ENCODE data around the gene OR3A3.
"Not testable (repeated sequence)": the region's sequence is repeated elsewhere in the genome, so short reads cannot be mapped to it uniquely, and the experiment has no call there.

The OR3A3 gene

GRCh38 chr17:3411070-3411469 lies at the start of gene OR3A3:
Gene OR3A3 (plus strand): TSS chr17:3411370.
- no peak for DNase-seq

DNA sequence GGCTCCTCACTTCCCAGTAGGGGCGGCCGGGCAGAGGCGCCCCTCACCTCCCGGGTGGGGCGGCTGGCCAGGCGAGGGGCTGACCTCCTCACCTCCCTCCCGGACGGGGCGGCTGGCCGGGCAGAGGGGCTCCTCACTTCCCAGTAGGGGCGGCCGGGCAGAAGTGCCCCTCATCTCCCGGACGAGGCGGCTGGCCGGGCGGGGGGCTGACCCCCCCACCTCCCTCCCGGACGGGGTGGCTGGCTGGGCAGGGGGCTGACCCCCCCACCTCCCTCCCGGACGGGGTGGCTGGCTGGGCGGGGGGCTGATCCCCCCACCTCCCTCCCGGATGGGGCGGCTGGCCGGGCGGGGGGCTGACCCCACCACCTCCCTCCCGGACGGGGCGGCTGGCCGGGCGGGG lies 40.0 kb upstream of the OR3A3 start:
- DNase-seq, result not testable (repeated sequence)

DNA sequence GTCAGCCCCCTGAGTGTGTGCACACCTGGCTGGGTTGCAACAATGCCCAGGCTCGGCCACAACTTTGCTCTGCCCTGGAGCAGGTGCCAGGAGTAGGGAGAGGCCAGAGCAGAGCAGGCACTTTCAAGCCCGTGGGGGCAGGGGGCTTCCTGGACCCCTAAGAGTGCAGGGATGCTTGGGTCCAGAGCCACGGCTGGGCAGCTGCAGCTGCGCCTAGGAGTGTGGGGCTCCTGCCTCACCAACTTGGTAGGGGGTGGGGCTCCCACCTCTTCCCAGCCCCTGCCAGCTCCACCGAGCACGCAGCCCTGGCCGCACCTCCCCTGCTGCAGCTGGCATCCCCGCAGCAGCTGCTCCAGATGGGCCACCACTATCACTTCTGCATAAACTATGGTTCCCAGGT lies 32.8 kb upstream of the OR3A3 start:
- DNase-seq, result no peak

DNA sequence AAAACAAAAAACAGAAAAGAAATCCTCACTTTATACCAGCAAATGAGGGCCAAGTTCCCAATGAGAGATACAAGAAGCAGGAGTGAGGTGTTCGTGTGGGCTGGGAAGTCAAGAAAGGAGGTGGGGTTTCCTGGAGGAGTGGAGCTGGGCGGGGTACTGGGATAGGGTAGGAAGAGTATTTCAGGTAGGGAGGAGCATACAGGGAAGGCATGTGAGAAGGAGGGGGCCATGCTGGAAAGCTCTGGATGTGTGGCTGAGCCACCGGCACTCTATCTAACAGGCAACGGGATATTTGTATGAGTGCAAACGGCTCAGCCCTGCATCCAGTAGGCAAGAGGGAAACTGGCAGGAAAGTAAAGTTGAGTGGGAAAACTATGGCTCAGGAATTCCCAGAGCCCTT lies 29.2 kb upstream of the OR3A3 start:
- no peak for DNase-seq

- DNase-seq, result no peak
Observed at GRCh38 chr17:3385869-3386816, 25.0 kb upstream of the OR3A3 start, which contains the start of gene OR3A2. Gene OR3A2 (minus strand): TSS chr17:3386308.

- DNase-seq, result no peak
Observed at GRCh38 chr17:3389791-3390190, 21.4 kb upstream of the OR3A3 start.

GRCh38 chr17:3397801-3398200 lies 13.4 kb upstream of the OR3A3 start:
- not testable (repeated sequence) for DNase-seq

DNA sequence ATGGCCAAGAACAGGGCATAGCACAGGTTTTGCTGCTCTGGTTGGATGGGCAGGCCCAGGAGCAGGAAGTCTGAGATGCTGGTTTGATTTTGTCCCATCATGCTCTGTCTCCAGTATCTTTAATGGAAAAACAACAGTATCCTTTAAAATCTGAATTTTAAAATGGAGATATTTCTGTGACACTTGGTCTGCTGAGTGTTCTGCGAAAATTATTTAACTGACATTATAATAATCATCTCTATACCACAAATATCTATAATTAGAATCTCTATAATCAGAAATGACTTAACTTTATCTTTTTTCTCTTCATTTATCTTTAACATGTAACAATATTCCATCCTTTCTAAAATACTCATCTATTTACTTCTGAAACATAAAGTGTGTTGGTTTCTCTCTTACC lies 12.9 kb upstream of the OR3A3 start, which contains the start of gene OR1E1:
Gene OR1E1 (minus strand): TSS at position 101 of the 400 bp plus-strand sequence. CDS start 0 bp downstream, at position 101.
- no peak for DNase-seq

DNA sequence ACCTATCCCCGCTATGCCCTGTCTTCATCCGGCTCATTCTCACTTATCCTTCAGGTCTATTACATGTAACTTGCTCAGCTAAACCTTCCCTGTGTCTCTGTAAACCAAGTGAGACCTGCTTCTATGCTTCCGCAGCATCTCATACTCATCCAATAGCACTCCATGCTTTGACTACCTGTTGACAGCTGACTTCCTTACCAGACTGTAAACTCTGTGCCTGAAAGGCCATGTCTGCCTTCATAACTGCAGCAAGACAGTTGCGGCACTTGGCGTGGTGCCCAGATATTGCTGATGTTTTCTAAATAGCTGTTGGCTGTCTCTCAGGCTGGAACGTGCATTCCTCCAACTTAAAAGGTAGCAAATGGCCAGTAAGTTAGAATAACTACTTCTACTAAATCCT lies 11.1 kb upstream of the OR3A3 start:
- DNase-seq, result no peak

DNA sequence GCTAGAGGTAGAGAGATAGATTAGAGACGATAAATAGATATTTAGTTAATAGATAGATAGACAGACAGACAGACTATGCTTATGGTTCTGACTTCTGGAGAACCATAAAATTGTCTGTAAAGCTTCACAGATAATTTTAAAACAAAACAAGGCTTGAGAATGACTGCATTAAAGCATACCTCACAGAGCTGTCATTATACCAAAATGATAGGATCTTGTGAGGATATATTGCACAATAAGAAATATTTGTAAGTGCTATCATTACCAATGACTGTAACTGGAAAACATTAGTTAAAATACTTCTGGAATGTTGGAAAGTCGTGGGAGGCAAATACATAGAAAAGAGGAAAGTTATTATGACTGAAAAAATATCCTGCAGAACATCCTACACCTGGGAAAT lies 9.4 kb upstream of the OR3A3 start:
- DNase-seq, result no peak

DNA sequence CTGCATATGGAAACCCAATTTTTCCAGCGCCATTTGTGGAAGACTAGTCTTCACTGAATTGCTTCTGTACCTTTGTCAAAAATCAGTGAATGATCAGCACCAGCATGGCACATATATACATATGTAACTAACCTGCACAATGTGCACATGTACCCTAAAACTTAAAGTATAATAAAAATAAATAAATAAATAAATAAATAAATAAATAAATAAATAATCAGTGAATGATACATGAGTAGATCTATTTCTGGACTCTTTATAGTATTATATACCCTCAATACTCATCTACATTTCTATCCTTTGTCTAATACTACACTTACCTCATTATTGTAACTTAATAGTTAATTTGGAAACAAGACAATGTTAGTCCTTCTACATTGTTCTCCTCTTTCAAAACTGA lies 7.3 kb upstream of the OR3A3 start:
- not testable (repeated sequence) for DNase-seq

GRCh38 chr17:3412216-3412615 lies 1.0 kb downstream of the OR3A3 start:
- not testable (repeated sequence) for DNase-seq

- no peak for DNase-seq
Observed at GRCh38 chr17:3415610-3416009, 4.4 kb downstream of the OR3A3 start.

DNA sequence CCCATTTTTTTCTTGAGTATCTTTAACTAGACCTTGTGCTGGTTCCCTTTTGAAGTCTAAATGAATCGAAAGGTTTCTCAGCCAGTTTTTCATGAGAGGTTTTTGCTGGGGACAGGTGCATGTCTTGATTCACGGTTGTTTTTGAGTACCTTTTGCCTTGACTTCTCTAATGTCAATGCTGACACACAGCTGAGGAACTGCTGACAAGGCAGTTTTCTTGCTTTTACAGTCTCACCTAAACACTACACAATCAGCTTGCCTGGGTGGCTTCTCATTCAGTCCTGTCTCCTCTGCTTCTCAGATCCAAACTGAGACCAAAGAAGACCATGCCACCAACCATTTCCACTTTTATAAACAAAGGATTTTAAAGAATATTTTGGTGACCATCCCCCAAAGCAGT lies 7.1 kb downstream of the OR3A3 start:
- DNase-seq, result no peak

DNA sequence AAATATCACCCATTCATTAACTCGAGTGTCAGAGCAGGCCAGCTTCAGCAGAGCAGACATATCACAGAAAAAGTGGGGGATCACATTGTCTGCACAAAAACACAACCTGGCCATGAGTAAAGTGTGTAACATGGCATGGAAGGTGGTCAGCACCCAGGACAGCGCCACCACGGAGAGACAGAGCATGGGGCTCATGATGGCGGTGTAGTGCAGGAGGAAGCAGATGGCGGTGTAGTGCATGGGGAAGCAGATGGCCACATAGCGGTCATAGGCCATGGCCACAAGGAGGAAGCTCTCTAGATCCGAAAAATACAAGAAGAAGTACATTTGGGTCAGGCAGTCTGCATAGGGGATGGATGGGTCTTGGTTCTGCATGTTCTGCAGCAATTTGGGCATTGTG lies 22.0 kb downstream of the OR3A3 start:
- DNase-seq, result not testable (repeated sequence)

- DNase-seq, result no peak
Observed at GRCh38 chr17:3433741-3434140, 22.6 kb downstream of the OR3A3 start, which contains the start of gene OR1E2. Gene OR1E2 (minus strand): TSS chr17:3433841. CDS start chr17:3433841, 0 bp downstream.

DNA sequence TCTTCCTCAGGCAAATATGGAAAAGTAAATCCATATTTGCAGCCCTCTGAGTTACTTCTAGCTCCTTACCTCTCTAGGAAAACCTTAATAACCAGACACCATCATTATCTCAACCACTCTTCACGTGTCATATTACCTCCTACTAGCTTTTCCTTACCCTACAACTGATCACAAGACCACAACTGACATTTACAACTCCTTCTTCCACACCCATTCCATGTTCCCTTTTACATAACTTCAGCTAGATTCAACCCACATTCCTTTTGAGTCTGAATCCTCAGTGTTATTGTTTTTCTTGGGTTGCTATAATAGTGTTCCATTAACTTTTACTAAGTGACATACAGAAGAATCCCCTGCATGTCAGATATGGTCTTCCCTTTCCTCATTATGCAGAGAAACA lies 27.2 kb downstream of the OR3A3 start:
- no peak for DNase-seq

DNA sequence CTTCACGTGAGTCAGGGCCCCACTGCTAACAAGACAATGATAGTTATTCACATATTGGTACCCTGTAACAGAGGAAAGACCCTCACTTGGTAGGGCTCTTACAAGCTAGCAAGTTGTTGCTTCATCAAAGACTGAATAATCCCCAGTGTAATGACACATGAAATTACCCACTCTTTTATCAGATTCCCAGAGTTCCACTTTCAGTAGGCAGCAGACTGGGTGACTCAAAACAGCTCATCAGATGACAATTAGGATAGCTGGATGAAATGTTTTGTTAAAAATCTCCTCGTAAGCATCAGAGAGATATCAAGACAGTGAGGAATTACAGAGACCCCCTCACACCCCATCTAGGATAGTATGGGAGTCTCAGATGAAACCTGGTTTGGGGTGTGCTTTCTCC lies 29.3 kb downstream of the OR3A3 start:
- DNase-seq, result no peak

DNA sequence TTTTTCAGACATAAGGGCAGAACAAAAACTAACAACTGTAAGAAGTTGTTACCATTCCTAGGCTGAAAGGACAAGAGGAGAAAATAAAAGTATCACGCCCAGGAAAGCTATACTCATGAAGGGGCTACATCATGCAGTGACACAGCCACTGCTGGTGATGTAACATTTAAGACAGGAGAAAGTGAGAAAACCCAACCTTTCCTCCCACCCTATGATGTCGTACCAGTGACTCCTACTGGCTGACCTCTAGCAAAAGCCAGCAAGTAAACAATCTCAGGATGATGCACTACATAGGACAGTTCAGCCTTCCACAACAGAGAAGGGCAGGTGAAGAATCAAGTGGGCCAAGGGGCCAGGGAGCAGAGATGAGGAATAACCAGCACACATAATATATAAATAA lies 36.5 kb downstream of the OR3A3 start:
- DNase-seq, result no peak

DNA sequence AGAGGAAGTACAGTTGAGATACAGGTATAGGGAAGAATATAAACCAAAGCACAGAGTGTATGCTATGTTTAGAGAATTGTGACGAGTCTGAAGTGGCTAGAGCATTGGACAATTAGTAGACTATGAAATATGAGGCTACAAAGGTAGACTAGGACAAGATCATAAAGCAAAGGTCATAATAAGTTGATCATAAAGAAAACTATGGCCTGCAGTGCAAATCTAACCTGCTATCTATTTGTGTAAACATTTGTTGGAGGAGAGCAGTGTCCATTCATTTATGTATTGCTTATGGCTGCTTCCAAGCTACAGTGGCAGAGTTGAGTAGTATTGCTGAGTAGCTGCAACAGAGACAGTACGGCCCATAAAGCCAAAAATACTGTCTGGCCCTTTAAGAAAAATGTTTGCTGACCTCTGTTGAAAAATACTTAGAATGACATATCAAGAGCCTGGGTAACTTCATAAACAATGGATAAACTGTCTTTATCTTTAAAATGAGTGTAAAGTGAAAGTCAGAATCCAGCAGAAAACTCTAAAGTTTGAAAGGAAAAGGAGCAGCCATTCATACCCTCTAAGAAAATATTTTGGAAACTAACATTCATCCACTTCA lies 37.0 kb downstream of the OR3A3 start:
- DNase-seq, result no peak

DNA sequence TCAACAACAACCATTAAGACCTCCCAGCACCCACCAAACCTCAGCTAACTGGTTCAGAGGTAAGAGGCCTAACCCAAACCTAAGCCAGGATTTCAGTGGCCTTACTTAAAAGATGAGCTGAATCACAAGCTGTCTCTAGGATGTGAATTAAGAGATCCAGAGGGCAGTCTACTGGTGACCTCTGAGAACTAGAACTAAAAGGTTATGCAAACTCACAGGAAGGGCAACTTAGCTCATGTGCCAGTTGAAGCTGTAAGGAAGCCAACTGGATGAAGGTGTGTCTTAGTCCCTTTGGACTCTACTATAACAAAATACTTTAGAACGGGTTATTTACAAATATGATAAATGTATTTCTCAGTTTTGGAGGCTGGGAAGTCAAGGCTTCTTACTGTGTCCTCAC lies 55.2 kb downstream of the OR3A3 start:
- not testable (repeated sequence) for DNase-seq

- no peak for DNase-seq
Observed at GRCh38 chr17:3469529-3469928, 58.4 kb downstream of the OR3A3 start.

DNA sequence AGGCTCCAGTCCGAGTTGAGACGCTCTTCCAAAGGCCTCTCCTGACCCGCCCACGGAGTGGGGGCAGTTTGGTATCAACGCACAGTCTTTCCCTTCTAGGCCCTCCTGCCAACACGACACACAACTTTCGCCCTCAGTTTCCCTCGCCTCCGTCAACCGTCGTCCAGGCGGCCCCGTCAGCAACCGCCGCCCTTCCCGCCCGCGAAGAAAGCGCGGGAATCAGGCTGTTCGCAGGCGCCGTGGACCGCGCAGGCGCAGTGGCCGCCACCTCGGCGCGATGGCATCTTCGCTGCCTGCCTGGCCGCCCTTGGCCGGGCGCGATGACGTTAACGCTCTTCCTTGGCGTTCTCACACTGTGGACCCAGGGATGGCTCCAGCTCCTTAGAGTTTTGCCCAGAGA lies 60.4 kb downstream of the OR3A3 start, which contains the start of gene SPATA22:
Gene SPATA22 (minus strand): TSS at position 221 of the 400 bp plus-strand sequence. CDS start 2,494 bp downstream, outside the sequence.
- no peak for DNase-seq

DNA sequence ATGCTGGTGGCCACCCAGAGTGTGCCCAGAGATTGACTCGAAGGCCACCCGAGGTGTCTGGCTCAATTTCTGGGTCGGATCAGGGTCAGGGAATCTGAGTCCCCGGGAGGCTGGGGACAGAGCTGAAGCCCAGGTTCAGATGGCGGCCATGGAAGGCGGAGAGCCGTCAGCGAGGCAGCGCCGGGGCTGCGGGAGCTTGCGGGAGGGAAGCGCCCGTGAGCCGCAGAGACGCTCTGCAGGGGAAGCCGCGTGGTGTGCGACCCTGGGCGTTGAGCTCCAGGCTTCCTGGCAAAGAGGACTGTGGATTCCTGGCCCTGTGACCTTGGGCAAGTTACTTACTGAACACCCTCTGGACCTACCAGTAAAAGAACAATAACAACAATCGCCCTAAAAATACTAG lies 61.0 kb downstream of the OR3A3 start:
- DNase-seq, result no peak
